MM.1S (cell line): ENCODE results near the gene NBPF20.
"Not testable (repeated sequence)": the region's sequence is repeated elsewhere in the genome, so short reads cannot be mapped to it uniquely, and the experiment has no call there.

Source experiments
- EZH2 ChIP-seq: fragments of 300-600 bp; sonication (generic); optimal IDR thresholded peaks from 2 replicates; pipeline ENCODE3; 2017; ENCODE audit warnings: low read depth, mild to moderate bottlenecking, antibody characterized with exemption, low read length, mixed read lengths
- EZH2phosphoT487 ChIP-seq: fragments of 300-600 bp; sonication (generic); IDR thresholded peaks from 2 replicates; pipeline ENCODE4 v1.6.1; 2018; ENCODE audit warnings: antibody characterized with exemption, low read length
- TF ChIP-seq, protein P1 (sequence below): fragments of 300-600 bp; sonication (generic); IDR thresholded peaks from 2 replicates; pipeline ENCODE4 v1.5.1; 2016; ENCODE audit warnings: antibody characterized with exemption, low read length, mixed read lengths

DNA sequence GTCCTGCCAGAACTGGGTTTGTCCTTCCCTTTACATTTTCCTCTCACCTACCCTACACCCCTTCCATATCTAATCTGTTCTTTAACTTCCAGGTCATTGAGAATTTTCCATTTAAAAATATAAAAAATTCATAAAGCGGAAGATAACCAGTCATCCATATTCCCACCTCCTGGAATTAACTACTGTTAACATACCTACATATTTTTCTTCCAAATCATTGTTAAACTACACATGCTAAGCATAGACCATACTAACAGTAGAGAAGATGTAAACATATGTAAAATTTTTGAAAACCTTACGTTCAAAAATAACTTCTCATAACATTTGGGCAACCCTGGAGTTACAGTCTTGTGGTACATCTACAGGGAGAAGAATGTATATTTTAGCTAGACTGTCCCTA lies 38.6 kb upstream of the NBPF20 start:
- TF ChIP-seq, protein P1, sequence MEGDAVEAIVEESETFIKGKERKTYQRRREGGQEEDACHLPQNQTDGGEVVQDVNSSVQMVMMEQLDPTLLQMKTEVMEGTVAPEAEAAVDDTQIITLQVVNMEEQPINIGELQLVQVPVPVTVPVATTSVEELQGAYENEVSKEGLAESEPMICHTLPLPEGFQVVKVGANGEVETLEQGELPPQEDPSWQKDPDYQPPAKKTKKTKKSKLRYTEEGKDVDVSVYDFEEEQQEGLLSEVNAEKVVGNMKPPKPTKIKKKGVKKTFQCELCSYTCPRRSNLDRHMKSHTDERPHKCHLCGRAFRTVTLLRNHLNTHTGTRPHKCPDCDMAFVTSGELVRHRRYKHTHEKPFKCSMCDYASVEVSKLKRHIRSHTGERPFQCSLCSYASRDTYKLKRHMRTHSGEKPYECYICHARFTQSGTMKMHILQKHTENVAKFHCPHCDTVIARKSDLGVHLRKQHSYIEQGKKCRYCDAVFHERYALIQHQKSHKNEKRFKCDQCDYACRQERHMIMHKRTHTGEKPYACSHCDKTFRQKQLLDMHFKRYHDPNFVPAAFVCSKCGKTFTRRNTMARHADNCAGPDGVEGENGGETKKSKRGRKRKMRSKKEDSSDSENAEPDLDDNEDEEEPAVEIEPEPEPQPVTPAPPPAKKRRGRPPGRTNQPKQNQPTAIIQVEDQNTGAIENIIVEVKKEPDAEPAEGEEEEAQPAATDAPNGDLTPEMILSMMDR, result not testable (repeated sequence)
- TF ChIP-seq EZH2, EZH2phosphoT487: not testable (repeated sequence)
